Activated naive CD8-positive, alpha-beta T cell (primary cell): ENCODE data around the gene U2AF2.
A peak's percentile ranks its signal among the peaks of the same experiment; 100 is the strongest.

Source experiments
- H3K27ac Mint-ChIP-seq: one replicate; pipeline ENCODE4 v1.8.0; 2021; ENCODE audit warnings: mixed read lengths
- H3K27me3 Mint-ChIP-seq: one replicate; pipeline ENCODE4 v1.8.0; 2021; ENCODE audit warnings: mixed read lengths
- H3K36me3 Mint-ChIP-seq: one replicate; pipeline ENCODE4 v1.8.0; 2021; ENCODE audit warnings: mixed read lengths
- H3K4me1 Mint-ChIP-seq: one replicate; pipeline ENCODE4 v1.8.0; 2021; ENCODE audit warnings: low read depth, mixed read lengths
- H3K4me3 Mint-ChIP-seq: one replicate; pipeline ENCODE4 v1.8.0; 2021; ENCODE audit warnings: mild to moderate bottlenecking, mixed read lengths
- H3K9me3 Mint-ChIP-seq: one replicate; pipeline ENCODE4 v1.8.0; 2021; ENCODE audit warnings: low read depth, mixed read lengths

Gene U2AF2

GRCh38 chr19:55616395-55616875, 38.4 kb upstream of the U2AF2 start:
- H3K9me3 Mint-ChIP-seq = no peaks in the 10 kb centered on the region
- H3K36me3 Mint-ChIP-seq = no peaks in the 10 kb centered on the region
- no peak overlapping the region for H3K4me3 Mint-ChIP-seq
- no peaks in the 10 kb centered on the region for H3K27me3 Mint-ChIP-seq
- no peak overlapping the region for H3K27ac Mint-ChIP-seq
- peaks cover 36% of the 10 kb centered on the region for H3K4me1 Mint-ChIP-seq

GRCh38 chr19:55617426-55617825, 37.4 kb upstream of the U2AF2 start:
- Mint-ChIP-seq H3K27ac (no peak overlapping the region), H3K4me1 (peaks cover 28% of the 10 kb centered on the region), H3K27me3 (no peaks in the 10 kb centered on the region), H3K9me3 (no peaks in the 10 kb centered on the region), H3K36me3 (no peaks in the 10 kb centered on the region), H3K4me3 (no peak overlapping the region)

GRCh38 chr19:55618426-55618825, 36.4 kb upstream of the U2AF2 start:
- no peaks in the 10 kb centered on the region for H3K9me3 Mint-ChIP-seq
- H3K36me3 Mint-ChIP-seq = no peaks in the 10 kb centered on the region
- no peaks in the 10 kb centered on the region for H3K27me3 Mint-ChIP-seq
- peak overlapping the region; percentile 28 for H3K27ac Mint-ChIP-seq
- peaks cover 31% of the 10 kb centered on the region for H3K4me1 Mint-ChIP-seq
- no peak overlapping the region for H3K4me3 Mint-ChIP-seq

- H3K27me3 Mint-ChIP-seq = no peaks in the 10 kb centered on the region
- no peaks in the 10 kb centered on the region for H3K9me3 Mint-ChIP-seq
- peaks cover 38% of the 10 kb centered on the region for H3K4me1 Mint-ChIP-seq
- H3K27ac Mint-ChIP-seq = no peak overlapping the region
- no peak overlapping the region for H3K4me3 Mint-ChIP-seq
- no peaks in the 10 kb centered on the region for H3K36me3 Mint-ChIP-seq
These were observed 35.5 kb upstream of the U2AF2 start for GRCh38 chr19:55619286-55619685.

DNA sequence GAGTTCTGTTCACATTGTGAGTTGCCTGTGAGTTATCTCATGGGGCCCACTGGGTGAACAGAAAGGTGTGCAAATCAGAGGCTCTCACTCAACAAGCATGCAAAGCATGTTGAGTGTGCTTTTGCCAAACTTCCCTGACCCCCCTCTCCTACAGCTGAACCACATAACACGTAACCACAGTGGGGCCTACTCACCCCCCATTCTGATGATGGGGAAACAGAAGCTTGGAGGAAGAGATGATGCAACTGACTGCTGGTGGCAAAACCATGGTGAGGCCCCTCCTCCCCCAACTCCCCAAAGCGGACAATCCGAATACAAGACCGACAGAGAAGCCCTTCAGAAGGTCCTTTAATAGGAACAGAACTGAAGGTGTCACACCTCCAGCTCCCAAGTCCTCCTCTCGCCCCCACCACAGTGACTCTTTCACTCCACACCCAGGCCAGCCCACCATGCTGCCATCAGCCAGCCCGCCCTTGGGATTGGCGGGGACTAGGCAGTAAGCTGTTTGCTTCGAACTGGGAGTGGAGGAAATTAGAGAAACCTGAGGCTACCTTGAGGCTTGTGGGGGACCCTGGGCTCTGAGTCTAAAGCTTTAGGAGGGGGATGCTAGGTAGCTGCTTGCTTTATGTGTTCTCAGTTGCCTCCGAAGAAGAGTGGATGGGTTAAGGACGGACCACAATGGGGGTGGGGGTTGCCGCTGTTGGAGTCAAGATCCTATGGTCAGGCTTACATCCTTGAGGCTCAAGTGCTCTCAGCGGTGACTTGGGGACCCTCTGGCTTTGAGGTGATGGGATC, 34.2 kb upstream of the U2AF2 start:
- Mint-ChIP-seq H3K4me1 (peaks cover 45% of the 10 kb centered on the region), H3K27me3 (no peaks in the 10 kb centered on the region), H3K36me3 (no peaks in the 10 kb centered on the region), H3K27ac (peak overlapping the region; percentile 77), H3K4me3 (peak overlapping the region; percentile 53), H3K9me3 (no peaks in the 10 kb centered on the region)

GRCh38 chr19:55621205-55621672, 33.6 kb upstream of the U2AF2 start:
- no peaks in the 10 kb centered on the region for H3K27me3 Mint-ChIP-seq
- peak overlapping the region; percentile 53 for H3K4me3 Mint-ChIP-seq
- peaks cover 49% of the 10 kb centered on the region for H3K4me1 Mint-ChIP-seq
- H3K27ac Mint-ChIP-seq = no peak overlapping the region
- H3K36me3 Mint-ChIP-seq = no peaks in the 10 kb centered on the region
- H3K9me3 Mint-ChIP-seq = no peaks in the 10 kb centered on the region

DNA sequence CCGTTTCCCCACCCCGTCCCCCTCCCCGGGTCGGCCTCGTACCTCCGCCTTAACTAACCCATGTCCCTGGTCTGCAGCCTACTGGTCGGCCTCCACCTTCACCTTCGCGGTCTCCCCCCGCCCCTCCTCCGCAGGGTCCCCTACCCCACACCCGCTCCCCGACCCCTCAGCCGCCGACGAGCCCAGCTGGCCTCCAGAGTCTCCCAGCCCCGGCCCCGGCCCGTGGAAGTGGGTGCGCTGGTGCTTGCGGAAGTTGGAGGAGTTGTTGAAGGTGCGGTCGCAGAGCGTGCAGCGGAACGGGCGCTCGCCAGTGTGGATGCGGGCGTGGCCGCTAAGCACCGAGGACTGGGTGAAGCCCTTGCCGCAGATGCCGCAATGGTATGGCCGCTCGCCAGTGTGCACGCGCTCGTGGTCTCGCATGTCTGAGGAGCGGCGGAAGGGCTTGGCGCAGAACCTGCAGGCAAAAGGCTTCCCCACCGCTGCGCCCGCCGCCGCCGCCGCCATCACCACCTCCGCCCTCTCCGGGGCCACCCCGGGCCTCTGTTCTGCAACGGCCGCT, 33.1 kb upstream of the U2AF2 start:
- Mint-ChIP-seq H3K36me3 (no peaks in the 10 kb centered on the region), H3K9me3 (no peaks in the 10 kb centered on the region), H3K27me3 (no peaks in the 10 kb centered on the region), H3K4me1 (peaks cover 54% of the 10 kb centered on the region), H3K27ac (no peak overlapping the region), H3K4me3 (no peak overlapping the region)

- Mint-ChIP-seq H3K9me3 (no peaks in the 10 kb centered on the region), H3K27ac (no peak overlapping the region), H3K27me3 (no peaks in the 10 kb centered on the region), H3K36me3 (no peaks in the 10 kb centered on the region), H3K4me3 (no peak overlapping the region), H3K4me1 (peaks cover 58% of the 10 kb centered on the region)
These were observed 32.4 kb upstream of the U2AF2 start for GRCh38 chr19:55622242-55622969.

GRCh38 chr19:55623130-55623529, 31.7 kb upstream of the U2AF2 start:
- Mint-ChIP-seq H3K27me3 (no peaks in the 10 kb centered on the region), H3K27ac (no peak overlapping the region), H3K4me1 (peaks cover 60% of the 10 kb centered on the region), H3K36me3 (no peaks in the 10 kb centered on the region), H3K9me3 (no peaks in the 10 kb centered on the region), H3K4me3 (no peak overlapping the region)

GRCh38 chr19:55623561-55623960, 31.3 kb upstream of the U2AF2 start:
- Mint-ChIP-seq H3K4me1 (peaks cover 59% of the 10 kb centered on the region), H3K4me3 (peak overlapping the region; percentile 84), H3K27me3 (no peaks in the 10 kb centered on the region), H3K27ac (peak overlapping the region; percentile 84), H3K36me3 (no peaks in the 10 kb centered on the region), H3K9me3 (no peaks in the 10 kb centered on the region)

- Mint-ChIP-seq H3K36me3 (no peaks in the 10 kb centered on the region), H3K4me3 (peak within 1 kb of the TSS; percentile 84), H3K9me3 (no peaks in the 10 kb centered on the region), H3K27me3 (no peaks in the 10 kb centered on the region), H3K27ac (peak within 1 kb of the TSS; percentile 84), H3K4me1 (peaks cover 56% of the 10 kb centered on the region)
These were observed 30.5 kb upstream of the U2AF2 start, which contains the start of gene ZNF784 for GRCh38 chr19:55624109-55625003. TSS of gene ZNF784 (minus strand) at chr19:55624566. CDS start at chr19:55624561, 5 bp downstream.

DNA sequence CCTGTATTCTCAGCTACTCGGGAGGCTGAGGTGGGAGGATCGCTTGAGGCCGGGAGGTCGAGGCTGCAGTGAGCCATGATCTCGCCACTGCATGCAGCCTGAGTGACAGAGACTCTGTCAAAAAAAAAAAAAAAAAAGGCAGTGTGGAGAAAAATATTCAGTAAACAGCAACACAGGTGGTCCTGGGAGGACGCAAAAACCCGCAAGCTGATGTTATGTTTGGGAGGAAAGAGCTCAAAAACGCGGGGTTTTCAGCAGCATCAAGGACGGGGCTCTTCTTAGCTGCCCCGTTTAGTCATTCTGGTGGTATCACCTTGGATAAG, 29.9 kb upstream of the U2AF2 start:
- peak overlapping the region; percentile 84 for H3K27ac Mint-ChIP-seq
- no peaks in the 10 kb centered on the region for H3K27me3 Mint-ChIP-seq
- H3K4me1 Mint-ChIP-seq = peaks cover 51% of the 10 kb centered on the region
- H3K9me3 Mint-ChIP-seq = no peaks in the 10 kb centered on the region
- H3K4me3 Mint-ChIP-seq = peak overlapping the region; percentile 84
- no peaks in the 10 kb centered on the region for H3K36me3 Mint-ChIP-seq

DNA sequence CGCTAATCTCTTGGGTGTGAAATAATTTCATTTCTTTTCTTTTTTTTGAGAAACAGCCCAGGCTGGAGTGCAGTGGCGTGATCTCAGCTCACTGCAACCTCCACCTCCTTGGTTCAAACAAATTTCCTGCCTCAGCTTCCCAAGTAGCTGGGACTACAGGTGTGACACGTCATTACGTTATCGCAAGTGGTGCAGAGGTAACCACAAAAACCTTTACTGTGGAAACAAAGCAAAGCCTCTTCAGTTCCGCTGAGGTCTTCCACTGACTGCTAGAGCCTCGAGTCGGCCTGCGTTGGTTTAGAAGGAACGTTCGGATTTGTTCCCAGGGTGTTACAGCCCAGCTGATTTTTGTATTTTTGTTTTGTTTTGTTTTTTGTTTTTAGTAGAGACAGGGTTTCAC, 28.5 kb upstream of the U2AF2 start:
- no peaks in the 10 kb centered on the region for H3K27me3 Mint-ChIP-seq
- no peaks in the 10 kb centered on the region for H3K36me3 Mint-ChIP-seq
- H3K4me1 Mint-ChIP-seq = peaks cover 37% of the 10 kb centered on the region
- peak overlapping the region; percentile 70 for H3K4me3 Mint-ChIP-seq
- H3K27ac Mint-ChIP-seq = peak overlapping the region; percentile 16
- no peaks in the 10 kb centered on the region for H3K9me3 Mint-ChIP-seq

DNA sequence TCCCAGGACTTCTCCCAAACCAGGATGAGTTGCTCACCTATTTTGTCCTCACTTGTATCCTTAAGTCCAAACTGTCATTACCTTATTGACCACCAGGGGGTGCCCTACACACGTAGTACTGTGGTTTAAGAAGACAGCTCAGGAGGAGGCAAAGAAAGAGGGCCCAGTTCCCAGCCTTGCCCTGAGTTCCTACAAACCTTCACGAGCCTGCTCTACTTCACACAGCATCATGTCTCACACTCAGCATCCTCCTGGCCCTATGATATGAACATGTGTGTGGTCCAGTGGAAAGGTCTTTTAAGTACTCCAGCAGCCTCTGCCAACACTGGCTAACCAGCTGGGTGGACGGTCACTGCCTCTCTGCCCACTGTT, 22.4 kb upstream of the U2AF2 start:
- H3K4me3 Mint-ChIP-seq = peak overlapping the region; percentile 1

More for the DNA sequence above, 22.4 kb upstream of the U2AF2 start:
- Mint-ChIP-seq H3K9me3 (no peaks in the 10 kb centered on the region), H3K27ac (peak overlapping the region; percentile 64), H3K27me3 (no peaks in the 10 kb centered on the region), H3K36me3 (peaks cover 7% of the 10 kb centered on the region), H3K4me1 (peaks cover 42% of the 10 kb centered on the region)
